Thymus (tissue), 11 donors: ENCODE measurements around the gene SLC35F3. TPM values are rescaled to one million over a fixed set of nuclear protein-coding genes. Genes with fewer than 3 reads are reported as not detected.

Experiments
- DNase-seq, 9 donors: peaks; one replicate each; pipeline ENCODE4 v3.0.0-alpha.2; 2013; ENCODE audit warnings: low spot score in 9 of 9, low read depth in 6 of 9, missing footprints in 1 of 9
- H3K27ac ChIP-seq, 2 donors: one replicate each; pipeline ENCODE4 v1.5.1; 2013; ENCODE audit warnings: control low read depth in 1 of 2, low read depth in 1 of 2, low read length in 1 of 2, mild to moderate bottlenecking in 1 of 2, moderate library complexity in 1 of 2
- H3K27me3 ChIP-seq, 2 donors: one replicate each; pipeline ENCODE4 v1.5.1; 2013; ENCODE audit warnings: low read length in 1 of 2; ENCODE audit not compliant: control insufficient read depth in 2 of 2, insufficient read depth in 1 of 2
- H3K36me3 ChIP-seq, 2 donors: one replicate each; pipeline ENCODE4 v1.5.1; 2013; ENCODE audit warnings: low read length in 1 of 2, mild to moderate bottlenecking in 1 of 2, moderate library complexity in 1 of 2; ENCODE audit not compliant: control insufficient read depth in 2 of 2, insufficient read depth in 2 of 2
- H3K4me1 ChIP-seq, 2 donors: one replicate each; pipeline ENCODE4 v1.5.1; 2013; ENCODE audit warnings: low read length in 2 of 2; ENCODE audit not compliant: control insufficient read depth in 2 of 2, insufficient read depth in 2 of 2
- H3K4me3 ChIP-seq, 2 donors: one replicate each; pipeline ENCODE4 v1.5.1; 2013; ENCODE audit warnings: low read length in 2 of 2, control low read depth in 1 of 2, mild to moderate bottlenecking in 1 of 2
- H3K9me3 ChIP-seq, 2 donors: one replicate each; pipeline ENCODE4 v1.5.1; 2013; ENCODE audit warnings: low read length in 1 of 2, mild to moderate bottlenecking in 1 of 2; ENCODE audit not compliant: control insufficient read depth in 2 of 2, insufficient read depth in 1 of 2
- WGBS: extraction: QIAGEN DNeasy Blood & Tissue Kit; methylation state at CpG from one replicate; pipeline ENCODE4 v1.1.7; 2013; 5-methylcytosine and 5-hydroxymethylcytosine counted together
- polyA plus RNA-seq: library from polyadenylated mRNA; stranded (reverse); fragments of 200-250 nt; gene quantifications from one replicate; pipeline ENCODE4 v1.2.3, GENCODE V29; 2013
- total RNA-seq: library from RNA; stranded (reverse); fragments of 120-200 nt; gene quantifications from one replicate; pipeline ENCODE4 v1.2.4, GENCODE V29; 2013
- donor health status: healthy.

SLC35F3 gene
- total and polyA plus RNA-seq, 2 donors, result 1.9 to 3.2 TPM

GRCh38 chr1:234069760-234070159 lies 165.3 kb downstream of the SLC35F3 start:
- Histone ChIP-seq H3K27ac (no peak overlapping the region), H3K4me3 (no peak overlapping the region), H3K4me1 (no peaks in the 10 kb centered on the region), H3K9me3 (no peaks in the 10 kb centered on the region), H3K36me3 (no peaks in the 10 kb centered on the region), H3K27me3 (no peaks in the 10 kb centered on the region)
- no peak for DNase-seq
- 92% methylated on average over 3 of the region's 3 CpGs for WGBS

GRCh38 chr1:234072793-234073192 lies 168.3 kb downstream of the SLC35F3 start:
- no peak overlapping the region for H3K4me3 ChIP-seq
- no peaks in the 10 kb centered on the region for H3K9me3 ChIP-seq
- no peaks in the 10 kb centered on the region for H3K27me3 ChIP-seq
- H3K4me1 ChIP-seq, result no peaks in the 10 kb centered on the region
- DNase-seq, result no peak
- no peak overlapping the region for H3K27ac ChIP-seq
- 94% methylated on average over 3 of the region's 3 CpGs for WGBS
- no peaks in the 10 kb centered on the region for H3K36me3 ChIP-seq

GRCh38 chr1:234078143-234078542 lies 173.7 kb downstream of the SLC35F3 start:
- Histone ChIP-seq H3K4me1 (no peaks in the 10 kb centered on the region), H3K27me3 (peaks cover 0 to 2% of the 10 kb centered on the region in 2 donors), H3K4me3 (no peak overlapping the region), H3K36me3 (no peaks in the 10 kb centered on the region), H3K9me3 (no peaks in the 10 kb centered on the region), H3K27ac (no peak overlapping the region)
- DNase-seq, result no peak
- 96% methylated on average over 1 of the region's 1 CpG for WGBS

- no peaks in the 10 kb centered on the region for H3K9me3 ChIP-seq
- H3K27me3 ChIP-seq, result peaks cover 0 to 2% of the 10 kb centered on the region in 2 donors
- no peak overlapping the region for H3K27ac ChIP-seq
- no peak for DNase-seq
- H3K4me1 ChIP-seq, result no peaks in the 10 kb centered on the region
- H3K36me3 ChIP-seq, result no peaks in the 10 kb centered on the region
- no peak overlapping the region for H3K4me3 ChIP-seq
- WGBS, result 61% methylated on average over 3 of the region's 3 CpGs
Observed at GRCh38 chr1:234079896-234080295, 175.4 kb downstream of the SLC35F3 start.

- DNase-seq, result no peak
- H3K36me3 ChIP-seq, result no peaks in the 10 kb centered on the region
- WGBS, result 95% methylated on average over 2 of the region's 2 CpGs
- no peak overlapping the region for H3K4me3 ChIP-seq
- H3K9me3 ChIP-seq, result no peaks in the 10 kb centered on the region
- H3K4me1 ChIP-seq, result no peaks in the 10 kb centered on the region
- peaks cover 0 to 2% of the 10 kb centered on the region in 2 donors for H3K27me3 ChIP-seq
- no peak overlapping the region for H3K27ac ChIP-seq
Observed at GRCh38 chr1:234083460-234083859, 179.0 kb downstream of the SLC35F3 start.

- Histone ChIP-seq H3K4me1 (no peaks in the 10 kb centered on the region), H3K36me3 (no peaks in the 10 kb centered on the region), H3K27me3 (no peaks in the 10 kb centered on the region), H3K4me3 (no peak overlapping the region), H3K9me3 (peaks cover 0 to 2% of the 10 kb centered on the region in 2 donors), H3K27ac (no peak overlapping the region)
- no peak for DNase-seq
- WGBS, result 86% methylated on average over 3 of the region's 3 CpGs
Observed at GRCh38 chr1:234089396-234089795, 184.9 kb downstream of the SLC35F3 start.

GRCh38 chr1:234090212-234091064 lies 186.0 kb downstream of the SLC35F3 start:
- Histone ChIP-seq H3K9me3 (peaks cover 0 to 2% of the 10 kb centered on the region in 2 donors), H3K27ac (no peak overlapping the region), H3K27me3 (no peaks in the 10 kb centered on the region), H3K36me3 (no peaks in the 10 kb centered on the region), H3K4me3 (no peak overlapping the region), H3K4me1 (no peaks in the 10 kb centered on the region)
- DNase-seq, result no peak
- 96% methylated on average over 8 of the region's 8 CpGs for WGBS

GRCh38 chr1:234091065-234091401 lies 186.6 kb downstream of the SLC35F3 start:
- Histone ChIP-seq H3K36me3 (no peaks in the 10 kb centered on the region), H3K4me1 (no peaks in the 10 kb centered on the region), H3K9me3 (peaks cover 0 to 2% of the 10 kb centered on the region in 2 donors), H3K27ac (no peak overlapping the region), H3K27me3 (no peaks in the 10 kb centered on the region), H3K4me3 (no peak overlapping the region)
- DNase-seq, result no peak
- whole genome bisulfite sequencing, result 96% methylated on average over 2 of the region's 2 CpGs

GRCh38 chr1:234091876-234092275 lies 187.4 kb downstream of the SLC35F3 start:
- Histone ChIP-seq H3K9me3 (peaks cover 0 to 2% of the 10 kb centered on the region in 2 donors), H3K27me3 (no peaks in the 10 kb centered on the region), H3K27ac (no peak overlapping the region), H3K36me3 (no peaks in the 10 kb centered on the region), H3K4me3 (no peak overlapping the region), H3K4me1 (no peaks in the 10 kb centered on the region)
- no peak for DNase-seq
- 96% methylated on average over 2 of the region's 2 CpGs for WGBS
